ENCODE measurements around the gene DUSP16.
"Not testable (repeated sequence)": the region's sequence is repeated elsewhere in the genome, so short reads cannot be mapped to it uniquely, and the experiment has no call there.

Gene DUSP16

DNA sequence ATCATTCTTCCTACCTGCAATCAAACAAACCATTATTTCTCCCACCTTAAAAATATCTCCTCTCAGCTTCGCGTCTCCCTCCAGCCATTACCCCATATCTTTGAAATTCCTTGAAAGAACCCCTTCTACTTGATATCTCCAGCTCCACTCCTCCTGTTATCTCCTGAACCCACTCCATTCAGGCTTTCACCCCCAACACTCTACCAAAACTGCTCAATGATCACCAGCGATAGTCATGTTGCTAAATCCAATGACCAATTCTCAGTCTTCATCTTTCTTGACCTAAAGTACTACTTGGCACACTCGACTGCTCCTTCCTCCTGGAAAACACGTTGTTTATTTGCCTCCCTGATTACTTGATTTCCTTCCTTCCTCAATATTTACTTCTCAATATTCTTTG, 70.1 kb downstream of the DUSP16 start:
- no peak for DNase-seq (ENCODE audit: low spot score)

DNA sequence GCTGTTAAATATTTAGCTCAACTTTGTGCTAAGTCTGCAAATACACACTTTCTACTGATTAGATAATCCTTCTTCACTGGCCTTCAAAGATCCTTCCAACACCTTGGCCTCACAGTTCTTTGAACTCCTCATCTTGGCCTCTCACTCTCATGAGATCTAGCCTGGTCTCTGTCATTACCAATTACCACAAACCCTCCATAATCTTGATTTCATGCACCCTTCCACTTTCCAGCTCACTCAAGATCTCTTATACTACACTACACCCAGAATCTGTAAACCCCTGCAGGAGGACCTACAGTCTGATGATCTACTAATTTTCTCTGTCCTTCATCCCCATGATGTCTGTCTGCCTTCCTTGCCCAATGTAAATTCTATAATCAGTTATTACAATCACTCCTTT, 71.1 kb downstream of the DUSP16 start:
- DNase-seq (ENCODE audit: low spot score) = no peak

DNA sequence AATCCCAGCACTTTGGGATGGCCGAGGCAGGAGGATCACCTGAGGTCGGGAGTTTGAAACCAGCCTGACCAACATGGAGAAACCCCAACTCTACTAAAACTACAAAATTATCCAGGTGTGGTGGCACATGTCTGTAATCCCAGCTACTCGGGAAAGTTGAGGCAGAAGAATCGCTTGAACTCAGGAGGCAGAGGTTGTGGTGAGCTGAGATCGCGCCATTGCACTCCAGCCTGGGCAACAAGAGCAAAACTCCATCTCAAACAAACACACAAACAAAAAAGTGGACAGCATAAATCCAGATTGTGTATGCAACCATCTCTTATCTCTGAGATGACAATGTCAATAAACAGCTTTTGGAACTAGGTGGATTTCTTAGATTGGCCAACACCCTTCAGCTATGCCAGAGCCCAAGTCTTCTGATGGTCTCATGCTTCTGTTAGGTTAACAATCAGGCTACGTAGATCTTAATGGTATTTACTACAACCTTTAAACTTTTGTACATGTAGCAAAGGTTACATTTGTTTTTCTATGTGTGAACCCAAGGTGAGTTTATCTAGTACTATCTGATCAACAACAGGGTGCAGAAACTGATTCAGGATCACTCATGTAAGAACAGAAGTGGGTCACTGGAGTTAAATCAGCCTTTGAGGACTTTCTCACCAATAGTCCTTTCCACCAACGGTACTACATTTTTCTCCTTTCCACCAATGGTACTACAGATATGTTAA, 73.7 kb downstream of the DUSP16 start:
- DNase-seq (ENCODE audit: low spot score) = no peak

DNA sequence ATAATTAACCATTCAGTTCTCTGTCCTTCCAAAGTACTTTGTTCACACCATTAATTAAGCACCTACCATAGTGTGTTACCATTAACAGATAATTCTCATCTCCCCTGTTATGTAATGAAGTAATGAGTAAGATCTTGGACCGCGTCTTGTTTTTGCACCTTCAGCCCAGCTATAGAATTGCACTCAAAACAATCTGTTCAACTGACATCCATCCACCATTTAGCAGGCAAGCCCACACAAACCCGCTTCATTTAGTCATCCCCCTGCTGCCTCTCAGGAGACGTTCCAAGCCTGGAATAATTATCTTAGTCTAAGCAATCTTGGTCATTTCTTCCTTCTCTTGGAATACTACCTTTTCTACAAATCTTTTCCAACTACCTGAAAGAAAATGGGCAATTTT, 74.4 kb downstream of the DUSP16 start:
- no peak for DNase-seq (ENCODE audit: low spot score)

DNA sequence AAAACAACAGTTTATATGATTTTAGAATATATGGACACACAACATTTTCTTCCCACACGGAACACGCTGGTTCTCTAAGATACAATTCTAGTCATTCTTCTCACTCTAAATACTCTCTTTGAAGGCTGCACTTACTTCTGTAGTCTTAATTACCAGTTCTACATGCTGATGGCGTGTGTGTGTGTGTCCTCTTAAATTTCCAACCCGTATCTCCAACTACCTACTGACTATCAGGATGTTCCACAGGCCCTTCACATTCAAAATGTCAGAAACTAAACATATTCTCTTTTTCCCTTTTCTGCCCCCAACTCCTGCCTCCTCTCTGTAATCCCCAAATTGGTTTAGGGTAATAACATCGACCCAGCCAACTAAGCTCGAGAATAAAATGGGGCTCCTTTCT, 75.2 kb downstream of the DUSP16 start:
- no peak for DNase-seq (ENCODE audit: low spot score)

DNA sequence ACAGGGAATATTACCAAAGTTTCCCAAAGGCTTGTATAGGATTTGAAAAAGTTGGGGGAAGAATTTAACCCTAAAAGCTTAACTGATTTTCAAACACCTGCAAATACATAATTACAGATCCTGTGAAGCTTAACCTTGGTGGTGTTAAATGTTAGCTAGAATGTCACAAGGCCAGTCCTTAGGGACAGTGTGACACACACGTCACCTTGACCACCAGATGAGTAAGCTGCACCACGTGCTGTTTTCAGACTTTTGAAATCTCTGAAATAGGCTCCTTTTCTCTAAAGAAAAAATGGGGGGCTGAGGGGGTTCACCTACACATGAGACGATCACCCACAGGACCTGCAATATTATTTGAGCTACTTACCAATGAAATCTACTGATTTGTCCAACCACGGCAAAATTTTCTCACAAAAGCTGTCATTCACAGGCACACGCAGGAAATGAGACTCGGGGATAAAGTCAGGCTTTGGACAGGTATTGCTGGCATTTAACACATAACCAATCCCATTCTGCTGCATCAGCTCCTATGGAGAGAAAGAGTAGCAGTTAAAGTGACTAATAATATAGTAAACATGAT, 75.9 kb downstream of the DUSP16 start:
- DNase-seq (ENCODE audit: low spot score) = no peak

DNA sequence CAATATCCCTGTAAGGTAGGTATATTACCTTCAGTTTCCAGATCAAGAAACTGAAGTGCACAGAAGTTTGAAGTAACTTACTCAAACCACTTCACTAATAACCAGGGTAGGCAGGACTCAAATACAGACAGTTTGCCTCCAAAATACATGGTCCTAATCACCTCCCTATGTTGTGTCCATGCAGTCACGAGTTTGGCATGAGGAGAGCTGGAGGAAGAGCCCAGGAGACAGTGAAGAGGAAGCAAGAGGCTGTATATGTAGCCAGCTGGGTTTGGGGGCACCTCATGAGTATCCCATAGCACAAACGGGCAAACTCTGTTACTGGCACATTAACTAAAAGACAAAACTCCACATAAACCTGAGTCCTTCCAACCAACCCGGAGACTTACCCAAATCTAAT, 79.2 kb downstream of the DUSP16 start:
- DNase-seq (ENCODE audit: low spot score) = no peak

DNA sequence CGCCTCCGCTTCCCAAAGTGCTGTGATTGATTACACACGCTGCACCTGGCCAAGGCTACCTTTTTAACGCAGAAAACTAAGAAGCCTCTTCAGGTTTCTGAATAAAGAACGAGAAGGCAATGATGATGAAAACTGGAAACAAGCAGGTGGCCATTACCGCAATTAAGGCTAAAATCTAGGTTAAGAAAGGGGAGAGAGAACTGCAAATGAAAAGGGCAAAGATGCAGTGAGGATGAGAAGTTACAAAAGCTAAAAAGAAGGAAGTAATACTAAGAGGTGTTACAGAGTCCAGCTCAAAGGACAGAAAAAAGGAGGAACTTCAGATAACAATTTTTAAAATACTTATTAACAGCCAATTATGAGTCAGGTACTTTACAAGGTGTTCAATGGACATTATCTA, 79.7 kb downstream of the DUSP16 start:
- no peak for DNase-seq (ENCODE audit: low spot score)

DNA sequence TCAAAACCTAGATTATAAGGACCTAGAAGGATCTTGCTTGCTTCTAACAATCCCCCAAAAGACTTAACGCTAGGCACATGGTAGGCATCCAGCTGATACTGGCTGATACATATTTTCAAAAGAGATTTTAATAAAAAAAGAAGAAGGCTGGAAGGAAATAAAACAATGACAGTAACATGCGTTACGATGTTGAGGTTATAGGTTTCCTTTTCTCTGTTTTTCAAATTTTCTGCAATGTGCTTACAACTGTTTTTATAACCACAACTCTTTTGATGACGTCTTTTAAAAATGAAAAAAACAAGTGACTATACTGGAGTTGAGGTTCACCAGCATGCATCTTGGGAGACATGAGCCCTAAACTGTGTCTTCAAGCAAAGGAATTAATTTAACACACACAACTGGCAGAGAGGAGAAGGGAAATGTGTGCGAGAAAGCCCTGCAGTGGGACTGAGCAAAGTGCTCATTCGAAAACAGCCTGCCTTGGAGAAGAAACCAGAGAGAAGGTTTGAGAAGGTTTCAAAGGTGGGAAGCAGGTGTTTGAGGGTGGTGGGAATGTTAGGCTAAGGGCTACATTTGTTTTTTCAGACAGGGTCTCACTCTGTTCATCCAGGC, 80.4 kb downstream of the DUSP16 start:
- no peak for DNase-seq (ENCODE audit: low spot score)

DNA sequence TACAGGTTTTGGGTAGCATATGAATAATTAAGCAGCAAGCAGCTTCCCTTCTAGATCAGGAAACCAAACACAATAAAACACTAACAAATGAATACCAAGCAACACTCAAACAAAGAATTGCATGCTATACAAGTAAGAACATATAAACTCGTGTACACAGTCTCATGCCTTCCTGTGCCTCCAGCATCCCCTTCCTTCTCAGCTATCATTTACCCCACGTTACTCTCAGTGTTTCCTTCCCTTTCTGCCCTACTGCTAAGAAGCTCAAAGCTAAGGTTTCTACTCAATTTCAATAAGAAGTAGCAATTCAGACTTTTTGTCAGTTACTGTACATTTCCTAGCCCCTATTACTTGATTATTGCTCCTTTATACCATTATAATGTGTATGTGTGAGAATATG, 81.0 kb downstream of the DUSP16 start:
- DNase-seq (ENCODE audit: low spot score) = no peak

DNA sequence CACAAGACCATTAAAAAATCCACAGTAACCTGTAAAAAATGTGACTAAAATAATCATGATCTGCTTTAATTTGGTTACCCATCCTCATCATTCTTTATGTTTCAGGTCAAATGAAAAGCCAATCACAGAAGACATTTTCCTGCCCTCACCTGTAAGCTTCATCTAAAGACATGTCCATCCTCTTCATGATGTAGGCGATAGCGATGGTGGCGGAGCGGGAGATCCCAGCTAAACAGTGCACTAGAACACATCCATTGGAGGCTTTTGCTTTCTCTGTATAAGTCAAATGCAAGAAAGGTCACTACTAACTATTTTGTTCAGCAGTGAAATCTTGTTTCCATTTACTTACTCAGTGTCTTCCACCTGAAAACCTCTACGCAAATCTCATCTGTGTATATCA, 82.6 kb downstream of the DUSP16 start:
- DNase-seq (ENCODE audit: low spot score) = no peak

DNA sequence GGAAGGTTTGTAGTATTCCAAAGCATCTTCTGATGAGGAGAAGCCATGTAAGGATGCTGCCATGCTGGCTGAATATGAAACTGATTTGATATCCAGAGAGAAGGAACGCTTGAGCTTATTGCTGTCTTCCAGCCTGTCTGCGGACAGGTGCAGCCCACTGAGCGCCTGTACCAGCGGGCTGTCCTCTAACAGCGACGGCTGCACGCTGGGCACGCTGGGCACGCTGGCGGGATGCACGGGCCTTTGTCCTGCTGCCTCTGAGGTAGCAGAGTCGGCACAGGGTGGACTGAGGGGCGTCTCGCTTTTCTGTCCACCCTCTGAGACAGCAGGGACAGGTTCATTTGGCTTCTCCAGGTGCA, 85.2 kb downstream of the DUSP16 start:
- no peak for DNase-seq (ENCODE audit: low spot score)

DNA sequence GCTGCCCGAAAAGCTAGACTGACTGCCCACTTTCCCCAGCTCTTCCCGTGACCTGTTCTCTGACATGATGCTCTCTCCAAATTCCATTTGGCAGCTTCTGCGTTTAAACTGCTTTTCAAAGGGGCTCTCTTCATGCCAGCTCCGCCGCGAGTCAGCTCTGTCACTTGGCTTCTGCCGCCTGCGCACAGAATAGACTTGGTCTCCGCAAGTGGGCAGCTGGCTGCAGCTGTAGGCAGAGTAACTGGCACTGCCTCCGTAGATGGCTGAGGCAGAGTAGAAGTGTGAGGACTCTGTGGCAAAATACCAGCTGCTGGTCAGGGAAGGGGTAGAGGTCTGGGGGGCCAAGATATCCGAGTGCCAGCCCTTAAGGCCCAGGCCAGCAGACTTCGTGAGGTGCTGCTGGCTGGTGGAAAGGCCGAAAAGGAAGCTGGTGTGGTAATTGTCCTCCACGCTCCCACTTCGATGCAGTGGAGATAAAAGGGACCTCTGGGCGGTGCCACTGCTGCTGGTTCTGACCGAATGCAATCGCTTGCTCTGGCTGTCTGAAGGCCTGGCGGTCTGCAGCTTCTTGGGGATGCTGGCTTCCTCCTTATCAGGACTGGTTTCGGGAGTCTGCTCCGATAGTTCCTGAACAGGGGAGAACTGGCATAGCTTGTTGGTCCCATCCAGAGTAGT, 85.7 kb downstream of the DUSP16 start:
- DNase-seq (ENCODE audit: low spot score) = no peak

DNA sequence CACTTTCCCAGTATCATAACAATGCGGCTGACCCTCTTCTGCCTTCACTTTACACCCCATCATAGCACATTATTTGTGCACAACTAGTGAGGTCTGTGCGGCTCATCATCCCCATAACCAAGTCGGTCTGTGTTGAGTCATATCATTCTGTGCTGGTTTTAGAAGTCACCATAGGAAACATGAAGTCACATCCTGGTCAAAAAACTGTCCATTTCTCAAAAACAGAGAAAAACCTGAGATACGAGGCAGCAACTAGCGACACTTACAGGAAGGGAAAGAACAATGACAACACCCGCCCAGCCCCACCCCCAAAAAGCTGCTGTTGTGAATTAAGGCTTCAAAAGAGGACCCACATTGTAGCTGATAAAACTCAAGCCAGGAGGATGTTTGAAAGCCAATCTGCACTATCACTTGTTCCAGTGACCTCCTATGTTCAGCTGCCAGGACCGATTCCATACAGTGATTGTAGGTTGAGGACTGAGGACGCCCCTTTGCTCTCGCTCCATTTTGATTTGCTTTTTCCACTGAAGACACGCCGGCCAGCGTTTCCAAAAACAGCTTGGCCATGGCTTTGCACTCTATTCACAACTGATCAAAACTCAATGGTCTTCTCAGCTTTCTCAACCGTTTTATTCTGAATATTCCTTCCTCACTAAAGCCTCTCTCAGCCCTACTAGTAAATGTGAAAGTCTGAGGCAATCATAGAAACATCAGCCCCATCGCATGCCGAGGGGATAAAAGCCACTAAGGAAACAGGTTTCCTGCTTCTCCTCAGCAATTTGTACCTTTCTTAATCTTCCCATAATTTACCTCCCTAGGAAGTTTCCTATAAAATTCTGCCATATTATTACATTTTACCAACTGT, 87.5 kb downstream of the DUSP16 start:
- DNase-seq (ENCODE audit: low spot score) = no peak

DNA sequence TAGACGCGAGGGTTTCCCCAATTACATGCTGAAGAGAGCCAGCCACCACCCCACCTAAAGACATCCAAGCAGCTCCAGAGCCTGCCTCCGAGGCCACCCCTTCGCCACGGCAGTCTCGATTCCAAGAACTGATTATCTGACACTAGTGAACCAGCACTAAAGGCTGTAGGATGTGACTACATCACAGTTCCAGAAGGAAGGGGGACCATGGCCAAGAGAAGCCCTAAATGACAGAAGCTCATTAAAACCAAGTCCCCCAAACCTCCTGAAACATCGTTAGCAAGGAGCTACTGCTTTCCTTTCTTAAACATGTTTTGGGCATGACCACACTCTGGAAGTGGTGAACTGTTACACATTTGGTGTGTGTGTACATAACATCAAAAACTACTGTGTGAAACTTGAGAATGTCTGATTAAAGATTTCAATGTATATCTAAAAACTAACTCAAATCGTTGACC, 88.2 kb downstream of the DUSP16 start:
- no peak for DNase-seq (ENCODE audit: low spot score)

DNA sequence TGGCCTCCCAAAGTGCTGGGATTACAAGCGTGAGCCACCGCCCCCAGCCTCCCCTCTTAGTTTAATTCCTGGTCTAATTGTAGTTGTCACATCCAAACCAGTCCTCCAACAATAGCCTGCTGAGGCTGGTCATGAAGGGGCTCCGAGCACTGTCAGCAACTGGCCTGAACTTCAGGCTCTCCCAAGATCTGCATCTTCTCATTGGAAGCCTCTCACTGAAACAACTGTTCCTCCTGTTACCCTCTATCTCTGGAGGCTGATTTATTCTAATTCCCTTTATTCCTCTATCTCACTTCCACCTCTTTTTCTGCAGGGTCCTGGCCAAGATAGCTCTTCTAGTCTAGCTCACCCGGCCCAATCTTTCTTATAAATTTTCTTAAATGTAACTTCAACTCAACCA, 89.4 kb downstream of the DUSP16 start:
- no peak for DNase-seq (ENCODE audit: low spot score)

DNA sequence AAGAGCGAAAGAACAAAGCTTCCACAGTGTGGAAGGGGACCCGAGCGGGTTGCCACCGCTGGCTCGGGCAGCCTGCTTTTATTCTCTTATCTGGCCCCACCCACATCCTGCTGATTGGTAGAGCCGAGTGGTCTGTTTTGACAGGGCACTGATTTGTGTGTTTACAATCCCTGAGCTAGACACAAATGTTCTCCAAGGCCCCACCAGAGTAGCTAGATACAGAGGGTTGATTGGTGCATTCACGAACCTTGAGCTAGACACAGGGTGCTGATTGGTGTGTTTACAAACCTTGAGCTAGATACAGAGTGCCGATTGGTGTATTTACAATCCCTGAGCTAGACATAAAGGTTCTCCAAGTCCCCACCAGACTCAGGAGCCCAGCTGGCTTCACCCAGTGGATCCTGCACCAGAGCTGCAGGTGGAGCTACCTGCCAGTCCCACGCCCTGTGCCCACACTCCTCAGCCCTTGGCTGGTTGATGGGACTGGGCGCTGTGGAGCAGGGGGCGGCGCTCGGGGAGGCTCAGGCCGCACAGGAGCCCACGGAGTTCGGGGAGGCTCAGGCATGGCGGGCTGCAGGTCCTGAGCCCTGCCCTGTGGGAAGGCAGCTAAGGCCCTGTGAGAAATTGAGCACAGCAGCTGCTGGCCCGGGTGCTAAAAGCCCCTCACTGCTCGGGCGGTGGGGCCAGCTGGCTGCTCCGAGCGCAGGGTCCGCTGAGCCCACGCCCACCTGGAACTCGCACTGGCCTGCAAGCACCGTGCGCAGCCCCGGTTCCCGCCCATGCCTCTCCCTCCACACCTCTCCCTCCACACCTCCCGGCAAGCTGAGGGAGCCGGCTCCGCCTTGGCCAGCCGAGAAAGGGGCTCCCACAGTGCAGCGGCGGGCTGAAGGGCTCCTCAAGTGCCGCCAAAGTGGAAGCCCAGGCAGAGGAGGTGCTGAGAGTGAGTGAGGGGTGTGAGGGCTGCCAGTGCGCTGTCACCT, 90.4 kb downstream of the DUSP16 start:
- not testable (repeated sequence) for DNase-seq (ENCODE audit: low spot score)

DNA sequence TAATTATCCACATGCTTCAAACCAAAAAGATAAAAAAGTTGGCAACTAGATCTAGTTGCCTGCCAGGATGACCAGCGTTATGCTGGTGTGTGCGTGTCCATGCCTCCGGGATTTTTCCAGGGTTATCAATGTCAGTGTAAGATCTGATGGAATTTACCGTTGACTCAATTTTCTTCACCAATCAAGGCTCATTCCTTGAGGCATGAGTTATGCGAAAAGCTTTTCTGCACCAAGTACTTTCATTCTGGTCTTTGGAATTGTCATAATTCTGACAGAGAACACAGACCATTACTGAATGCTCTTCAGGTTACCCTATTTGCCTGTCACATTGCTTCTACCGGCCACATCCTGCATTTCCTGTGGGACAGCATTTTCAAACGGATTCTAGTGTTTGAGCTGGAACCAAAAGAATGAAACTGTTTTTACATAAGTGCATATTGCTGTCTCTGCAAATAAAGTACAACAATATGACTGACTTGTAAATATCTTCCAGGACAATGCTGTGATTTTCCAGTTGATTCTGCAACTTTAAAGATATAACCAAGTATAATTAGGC, 91.8 kb downstream of the DUSP16 start:
- no peak for DNase-seq (ENCODE audit: low spot score)

DNA sequence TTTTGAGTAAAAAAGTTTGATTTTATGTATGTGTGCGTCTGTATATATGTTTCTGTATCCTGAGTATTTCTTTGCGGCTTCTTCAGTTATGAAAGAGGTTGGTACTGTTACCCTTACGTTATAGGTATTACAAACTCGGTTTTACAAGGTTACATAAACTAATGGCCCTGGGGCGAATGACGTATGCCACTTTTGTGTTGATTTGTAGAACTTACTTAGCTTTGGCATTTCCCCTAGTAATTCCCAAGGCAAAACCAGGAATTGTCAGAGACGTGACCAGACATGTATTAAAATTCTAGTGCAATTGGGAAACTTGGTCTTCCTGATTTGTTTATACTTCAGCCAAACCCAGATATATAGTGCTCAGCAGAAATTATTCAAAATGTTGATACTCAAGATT, 93.3 kb downstream of the DUSP16 start:
- DNase-seq (ENCODE audit: low spot score) = no peak

DNA sequence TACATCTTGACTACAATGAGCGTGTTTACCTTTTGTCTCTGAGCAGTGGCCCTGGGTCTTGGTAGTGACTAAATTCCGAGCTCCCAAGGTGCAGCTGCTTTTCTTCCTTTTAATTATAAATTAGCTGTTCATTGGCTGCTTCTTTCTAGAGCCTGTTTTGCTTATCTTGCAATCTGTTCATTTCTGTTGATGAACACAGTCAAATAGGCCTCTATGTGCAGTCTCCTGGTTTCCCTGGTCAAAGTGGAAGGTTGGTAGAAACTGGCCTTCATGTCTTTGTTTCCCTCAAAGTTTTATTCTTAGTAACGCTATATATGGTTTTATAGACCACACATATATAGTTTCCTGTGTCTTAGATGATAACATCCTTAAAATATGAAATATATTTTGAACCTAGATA, 94.1 kb downstream of the DUSP16 start:
- no peak for DNase-seq (ENCODE audit: low spot score)

Measured in hematopoietic multipotent progenitor cell treated with erythropoietin and hydrocortisone succinate and interleukin-3 and kit ligand, for 15 days (in vitro differentiated cells).